ENCODE measurements around the gene RHBDD1. TPM values are rescaled to one million over a fixed set of nuclear protein-coding genes. Genes with fewer than 3 reads are reported as not detected.

The RHBDD1 gene
- total RNA-seq, 1 donor from 2014 or later, result 32.7 TPM

GRCh38 chr2:226909126-226909525 is 73.3 kb downstream of the RHBDD1 start:
- Mint-ChIP-seq H3K4me1 (ENCODE audit: low read depth) (peaks cover 6% of the 10 kb centered on the region), H3K27me3 (no peaks in the 10 kb centered on the region), H3K27ac (no peak overlapping the region), H3K9me3 (ENCODE audit: low read depth) (no peaks in the 10 kb centered on the region), H3K36me3 (ENCODE audit: insufficient read depth) (peaks cover 2% of the 10 kb centered on the region), H3K4me3 (ENCODE audit: low read depth) (no peak overlapping the region)
- no peak for DNase-seq (ENCODE audit: low spot score, unreplicated experiment)
- no peak for TF ChIP-seq CTCF (IDR thresholded peaks at IDR 0.05; ENCODE audit: unreplicated experiment)

GRCh38 chr2:226909836-226910235 is 74.0 kb downstream of the RHBDD1 start:
- H3K27ac Mint-ChIP-seq, result no peak overlapping the region

GRCh38 chr2:226910384-226910783 is 74.5 kb downstream of the RHBDD1 start:
- Mint-ChIP-seq H3K27ac (no peak overlapping the region), H3K36me3 (ENCODE audit: insufficient read depth) (peaks cover 2% of the 10 kb centered on the region), H3K27me3 (no peaks in the 10 kb centered on the region), H3K4me1 (ENCODE audit: low read depth) (peaks cover 6% of the 10 kb centered on the region), H3K4me3 (ENCODE audit: low read depth) (no peak overlapping the region), H3K9me3 (ENCODE audit: low read depth) (no peaks in the 10 kb centered on the region)
- no peak for DNase-seq (ENCODE audit: low spot score, unreplicated experiment)
- no peak for TF ChIP-seq CTCF (IDR thresholded peaks at IDR 0.05; ENCODE audit: unreplicated experiment)

More at GRCh38 chr2:226909836-226910235, 74.0 kb downstream of the RHBDD1 start:
- no peak overlapping the region for H3K4me3 Mint-ChIP-seq (ENCODE audit: low read depth)
- no peak for TF ChIP-seq CTCF (IDR thresholded peaks at IDR 0.05; ENCODE audit: unreplicated experiment)
- peaks cover 2% of the 10 kb centered on the region for H3K36me3 Mint-ChIP-seq (ENCODE audit: insufficient read depth)
- H3K9me3 Mint-ChIP-seq (ENCODE audit: low read depth), result no peaks in the 10 kb centered on the region
- peaks cover 6% of the 10 kb centered on the region for H3K4me1 Mint-ChIP-seq (ENCODE audit: low read depth)
- H3K27me3 Mint-ChIP-seq, result no peaks in the 10 kb centered on the region
- DNase-seq (ENCODE audit: low spot score, unreplicated experiment), result no peak

- Mint-ChIP-seq H3K4me3 (ENCODE audit: low read depth) (no peak overlapping the region), H3K9me3 (ENCODE audit: low read depth) (no peaks in the 10 kb centered on the region), H3K4me1 (ENCODE audit: low read depth) (no peaks in the 10 kb centered on the region), H3K36me3 (ENCODE audit: insufficient read depth) (peaks cover 2% of the 10 kb centered on the region), H3K27me3 (no peaks in the 10 kb centered on the region), H3K27ac (no peak overlapping the region)
- DNase-seq (ENCODE audit: low spot score, unreplicated experiment), result no peak
- no peak for TF ChIP-seq CTCF (IDR thresholded peaks at IDR 0.05; ENCODE audit: unreplicated experiment)
Observed at GRCh38 chr2:226911932-226912331, 76.1 kb downstream of the RHBDD1 start.

- peaks cover 2% of the 10 kb centered on the region for H3K36me3 Mint-ChIP-seq (ENCODE audit: insufficient read depth)
- H3K4me1 Mint-ChIP-seq (ENCODE audit: low read depth), result no peaks in the 10 kb centered on the region
- H3K4me3 Mint-ChIP-seq (ENCODE audit: low read depth), result no peak overlapping the region
- DNase-seq (ENCODE audit: low spot score, unreplicated experiment), result no peak
- H3K27me3 Mint-ChIP-seq, result no peaks in the 10 kb centered on the region
- no peaks in the 10 kb centered on the region for H3K9me3 Mint-ChIP-seq (ENCODE audit: low read depth)
- no peak overlapping the region for H3K27ac Mint-ChIP-seq
- TF ChIP-seq CTCF (IDR thresholded peaks at IDR 0.05; ENCODE audit: unreplicated experiment), result no peak
Observed at GRCh38 chr2:226913641-226914040, 77.8 kb downstream of the RHBDD1 start.

Measured in progenitor cell of endocrine pancreas (in vitro differentiated cells).